Heart right ventricle (tissue), 16 donors: ENCODE measurements around the gene TNFRSF8. TPM values are rescaled to one million over a fixed set of nuclear protein-coding genes. Genes with fewer than 3 reads are reported as not detected.

ENCODE experiments used
- ATAC-seq, 8 donors: fragments of 200-7000 bp; cut with Tn5 transposase; one replicate each; pipeline ENCODE4 v1.9.1; 2020; ENCODE audit warnings: mild to moderate bottlenecking in 8 of 8, moderate library complexity in 8 of 8, moderate number of reproducible peaks in 1 of 8
- DNase-seq, 2 donors: peaks; one replicate each; pipeline ENCODE4 v3.0.0-alpha.2; 2020
- H3K27ac ChIP-seq, 10 donors: fragments of 200-600 bp; sonication (generic) in 2 of 10; one replicate each; pipeline versions ENCODE4 v1.5.0 to v1.8.0; 2020 to 2022; ENCODE audit warnings: mild to moderate bottlenecking in 3 of 10
- H3K27me3 ChIP-seq, 7 donors: fragments of 200-600 bp; one replicate each; pipeline ENCODE4 v1.8.0; 2021 to 2022; ENCODE audit warnings: mild to moderate bottlenecking in 2 of 7
- H3K36me3 ChIP-seq, 9 donors: fragments of 200-600 bp; sonication (generic) in 1 of 9; one replicate each; pipeline versions ENCODE4 v1.5.0 to v1.8.0; 2020 to 2022; ENCODE audit warnings: mild to moderate bottlenecking in 2 of 9
- H3K4me1 ChIP-seq, 9 donors: fragments of 200-600 bp; sonication (generic) in 1 of 9; one replicate each; pipeline versions ENCODE4 v1.5.0 to v1.8.0; 2020 to 2022; ENCODE audit warnings: mild to moderate bottlenecking in 4 of 9
- H3K4me3 ChIP-seq, 10 donors: fragments of 200-600 bp; sonication (generic) in 2 of 10; one replicate each; pipeline versions ENCODE4 v1.5.0 to v1.8.0; 2020 to 2022; ENCODE audit warnings: mild to moderate bottlenecking in 7 of 10, moderate library complexity in 2 of 10
- H3K9me3 ChIP-seq, 11 donors: fragments of 200-600 bp in 10 of 11; sonication (generic) in 2 of 11; one replicate each; pipeline versions ENCODE4 v1.5.0 to v1.8.0; 2013 to 2022; ENCODE audit warnings: mild to moderate bottlenecking in 2 of 11, control low read depth in 1 of 11, moderate library complexity in 1 of 11
- CTCF ChIP-seq, 9 donors: fragments of 200-600 bp; sonication (generic) in 2 of 9; IDR thresholded peaks; one replicate each; pipeline versions ENCODE4 v1.5.0 to v1.8.0; 2021 to 2022; ENCODE audit warnings: antibody characterized with exemption in 9 of 9, mild to moderate bottlenecking in 5 of 9, moderate library complexity in 1 of 9
- WGBS, 2 donors: extraction: QIAGEN DNeasy Blood & Tissue Kit; methylation state at CpG; one replicate each; pipeline ENCODE4 v1.1.7; 2013; ENCODE audit warnings: inconsistent platforms in 1 of 2; 5-methylcytosine and 5-hydroxymethylcytosine counted together
- intact Hi-C, 10 donors: fragments of 100-400 bp; cut with DNase I; formaldehyde crosslinking; loops; one replicate each; pipeline versions ENCODE4 v1.11.1 to v1.14.2; 2022
- polyA plus RNA-seq, 2 donors: library from polyadenylated mRNA; stranded (reverse); fragments of 200-250 nt; gene quantifications; one replicate each; pipeline ENCODE4 v1.2.3, GENCODE V29; 2013
- total RNA-seq, 10 donors: library from RNA; stranded (reverse); fragmentation: NEBNext Ultra II Directional in 3 of 10; extraction: Animal tissue kit (Norgen Biotek cat#: 25700) in 3 of 10; gene quantifications; one replicate each; pipeline versions ENCODE4 v1.2.1 to v1.2.4, GENCODE V29; 2021 to 2023
- donor health status: Arrhythmogenic right ventricular cardiomyopathy.
- donor health status: ischemic (EF 13 %, LVEDD 7.1; RV severe dilation, severe dysfunction).
- donor health status: healthy with polysubstance abuse.
- donor health status: DM: no; HTN: yes; CAD: no.
- donor health status: DM: no; HTN: no; CAD: no.
- donor health status: ischemic (EF 25% LVEDD 6.9; RV normal size, moderate dysfunction).
- donor health status: ischemic (EF 25% LVEDD 5.7; RV mildly dilated, moderate dysfunction).
- donor health status: healthy.
- donor health status: DM: yes; HTN: yes; CAD: no.
- donor health status: Ischemic cardiomyopathy.
- donor health status: ischemic (EF 35%, LVEDD 5.7; RV mildly dilated, moderate dysfunction).
- donor health status: nonischemic (EF 11% LVEDD 7.7; RV severe dilation, severe dysfunction).
- donor health status: DM: yes; HTN: yes; CAD: no.
- donor health status: PGD.
- donor health status: ischemic (EF 29% LVEDD 5.4; RV normal size, mild dysfunction).
- donor health status: nonischemic (EF 23%, LVEDD 6.1; RV moderate dilation, normal function).

TNFRSF8 gene
- total and polyA plus RNA-seq, 12 donors = 0.21 to 2.4 (median 1.0) TPM

- peak in 1 of 2 donors; percentile 10 for DNase-seq
Measured at GRCh38 chr1:12148160-12148957, 85.3 kb downstream of the TNFRSF8 start.

GRCh38 chr1:12148958-12149790, 86.1 kb downstream of the TNFRSF8 start:
- WGBS, 2 donors = 77 to 80% methylated on average over 5 of the region's 5 CpGs
- Histone ChIP-seq H3K4me3 (no peak overlapping the region), H3K36me3 (no peaks in the 10 kb centered on the region), H3K4me1 (peaks cover 8 to 98% (median 66%) of the 10 kb centered on the region in 9 donors), H3K9me3 (peaks cover 0 to 6% (median 0%) of the 10 kb centered on the region in 11 donors), H3K27me3 (no peaks in the 10 kb centered on the region), H3K27ac (peak overlapping the region in 9 of 10 donors; percentile 68 to 92 (median 85))
- intact Hi-C loops = loop anchor here in 1 of 10 donors (5.0 kb wide), 1 partner anchor 33 kb away; no protein-coding TSS in a partner anchor
- no peak for TF ChIP-seq CTCF (IDR thresholded peaks at IDR 0.05)
- DNase-seq = no peak
- no peak for ATAC-seq

More at GRCh38 chr1:12148160-12148957, 85.3 kb downstream of the TNFRSF8 start:
- TF ChIP-seq CTCF (IDR thresholded peaks at IDR 0.05) = no peak
- Histone ChIP-seq H3K9me3 (peaks cover 0 to 6% (median 0%) of the 10 kb centered on the region in 11 donors), H3K27ac (peak overlapping the region; percentile 64 to 92 (median 82)), H3K4me3 (no peak overlapping the region), H3K27me3 (no peaks in the 10 kb centered on the region), H3K36me3 (no peaks in the 10 kb centered on the region), H3K4me1 (peaks cover 16 to 98% (median 69%) of the 10 kb centered on the region in 9 donors)
- no peak for ATAC-seq
- 68 to 83% methylated on average over 8 of the region's 8 CpGs for WGBS, 2 donors
- intact Hi-C loops = loop anchor here in 1 of 10 donors (5.0 kb wide), 1 partner anchor 34 kb away; no protein-coding TSS in a partner anchor

- H3K9me3 ChIP-seq = peaks cover 0 to 6% (median 0%) of the 10 kb centered on the region in 11 donors
- H3K27me3 ChIP-seq = no peaks in the 10 kb centered on the region
- intact Hi-C loops = loop anchor here in 1 of 10 donors (5.0 kb wide), 1 partner anchor 33 kb away; no protein-coding TSS in a partner anchor
- no peak for TF ChIP-seq CTCF (IDR thresholded peaks at IDR 0.05)
- no peak overlapping the region for H3K4me3 ChIP-seq
- 90 to 91% methylated on average over 6 of the region's 6 CpGs for WGBS, 2 donors
- DNase-seq (no peak), ATAC-seq (no peak)
- H3K36me3 ChIP-seq = no peaks in the 10 kb centered on the region
- peak overlapping the region in 5 of 10 donors; percentile 9 to 92 (median 73) for H3K27ac ChIP-seq
- peaks cover 5 to 94% (median 63%) of the 10 kb centered on the region in 9 donors for H3K4me1 ChIP-seq
Measured at GRCh38 chr1:12149791-12150175, 86.7 kb downstream of the TNFRSF8 start.
